T-helper 2 cell treated with Interferon-gamma antibody and Interleukin-4, amounts not matched to agents 5 μg/mL and 100 μg/mL, for 36 hours (primary cell): Measurements from ENCODE around the gene COLQ.

Experiments
- DNase-seq: peaks from one replicate; pipeline ENCODE4 v3.0.0; 2021; ENCODE audit warnings: low spot score
- H3K27ac Mint-ChIP-seq: one replicate; pipeline ENCODE4 v1.8.0; 2021; ENCODE audit warnings: mild to moderate bottlenecking, mixed read lengths
- H3K27me3 Mint-ChIP-seq: one replicate; pipeline ENCODE4 v1.8.0; 2021; ENCODE audit warnings: low read depth, mixed read lengths
- H3K36me3 Mint-ChIP-seq: one replicate; pipeline ENCODE4 v1.8.0; 2021; ENCODE audit warnings: low read depth, mixed read lengths
- H3K4me1 Mint-ChIP-seq: one replicate; pipeline ENCODE4 v1.8.0; 2021; ENCODE audit warnings: low read depth, mixed read lengths
- H3K4me3 Mint-ChIP-seq: one replicate; pipeline ENCODE4 v1.8.0; 2022; ENCODE audit warnings: mild to moderate bottlenecking, moderate library complexity, mixed read lengths
- H3K9me3 Mint-ChIP-seq: one replicate; pipeline ENCODE4 v1.8.0; 2021; ENCODE audit warnings: mixed read lengths

The COLQ gene

DNA sequence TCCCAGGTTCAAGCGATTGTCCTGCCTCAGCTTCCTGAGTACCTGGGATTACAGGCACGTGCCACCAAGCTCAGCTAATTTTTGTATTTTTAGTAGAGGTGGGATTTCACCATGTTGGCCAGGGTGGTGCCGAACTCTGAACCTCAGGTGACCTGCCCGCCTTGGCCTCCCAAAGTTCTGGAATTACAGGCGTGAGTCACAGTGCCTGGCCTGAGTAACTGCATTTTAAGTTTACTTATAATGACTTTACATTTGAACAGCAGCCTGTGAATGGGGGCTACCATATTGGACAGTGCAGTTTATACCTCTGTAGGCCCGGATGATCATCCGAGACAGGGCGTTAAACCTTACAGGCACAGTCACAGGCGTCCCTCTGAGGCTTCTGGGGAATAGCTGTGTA lies 69.3 kb downstream of the COLQ start:
- Mint-ChIP-seq H3K27ac (no peak overlapping the region), H3K36me3 (no peaks in the 10 kb centered on the region), H3K9me3 (no peaks in the 10 kb centered on the region), H3K4me1 (no peaks in the 10 kb centered on the region), H3K27me3 (no peaks in the 10 kb centered on the region), H3K4me3 (no peak overlapping the region)
- no peak for DNase-seq

DNA sequence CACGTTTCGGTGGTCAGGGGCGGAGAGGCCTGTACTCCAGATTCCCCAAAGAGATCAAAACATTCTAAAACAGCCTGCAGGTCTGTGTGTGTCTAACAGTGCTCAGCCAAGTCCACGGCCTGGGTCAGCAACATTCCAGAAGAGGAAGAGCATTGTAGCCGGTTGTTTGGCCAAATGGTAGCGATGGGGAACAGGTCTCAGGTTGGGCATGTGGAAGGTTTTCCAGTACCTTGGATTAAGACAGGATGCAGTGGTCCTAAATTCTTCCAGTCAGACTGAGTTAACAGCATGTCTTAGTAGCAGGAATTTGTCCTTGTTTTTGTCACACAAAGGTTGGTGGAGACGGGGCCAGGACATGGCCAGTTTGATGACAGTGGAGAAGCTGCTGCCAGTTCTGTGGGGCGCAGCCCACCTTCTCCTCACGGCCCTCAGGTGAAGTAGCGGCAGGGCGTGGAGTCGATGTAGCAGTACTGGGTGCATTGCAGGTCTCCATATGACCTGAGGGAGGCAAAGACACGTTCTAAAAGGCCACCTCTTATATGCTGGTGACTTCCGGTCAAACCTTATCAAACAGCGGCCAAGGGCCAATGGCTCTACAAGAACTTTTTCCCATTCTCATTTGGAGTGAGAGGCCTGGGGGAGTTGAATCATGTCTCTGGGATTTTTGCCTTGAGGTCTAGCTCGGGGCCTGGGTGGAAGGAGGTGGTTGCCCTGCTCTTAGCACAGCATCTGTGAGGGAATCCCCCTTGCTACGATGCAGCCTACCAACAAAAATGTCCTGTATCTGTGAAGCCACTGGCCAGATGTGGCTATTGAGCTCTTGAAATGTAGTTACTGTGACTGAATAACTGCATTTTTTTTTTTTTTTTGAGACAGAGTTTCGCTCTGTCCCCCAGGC lies 70.0 kb downstream of the COLQ start:
- Mint-ChIP-seq H3K9me3 (no peaks in the 10 kb centered on the region), H3K4me3 (no peak overlapping the region), H3K27me3 (no peaks in the 10 kb centered on the region), H3K27ac (no peak overlapping the region), H3K36me3 (no peaks in the 10 kb centered on the region), H3K4me1 (no peaks in the 10 kb centered on the region)
- DNase-seq, result no peak

DNA sequence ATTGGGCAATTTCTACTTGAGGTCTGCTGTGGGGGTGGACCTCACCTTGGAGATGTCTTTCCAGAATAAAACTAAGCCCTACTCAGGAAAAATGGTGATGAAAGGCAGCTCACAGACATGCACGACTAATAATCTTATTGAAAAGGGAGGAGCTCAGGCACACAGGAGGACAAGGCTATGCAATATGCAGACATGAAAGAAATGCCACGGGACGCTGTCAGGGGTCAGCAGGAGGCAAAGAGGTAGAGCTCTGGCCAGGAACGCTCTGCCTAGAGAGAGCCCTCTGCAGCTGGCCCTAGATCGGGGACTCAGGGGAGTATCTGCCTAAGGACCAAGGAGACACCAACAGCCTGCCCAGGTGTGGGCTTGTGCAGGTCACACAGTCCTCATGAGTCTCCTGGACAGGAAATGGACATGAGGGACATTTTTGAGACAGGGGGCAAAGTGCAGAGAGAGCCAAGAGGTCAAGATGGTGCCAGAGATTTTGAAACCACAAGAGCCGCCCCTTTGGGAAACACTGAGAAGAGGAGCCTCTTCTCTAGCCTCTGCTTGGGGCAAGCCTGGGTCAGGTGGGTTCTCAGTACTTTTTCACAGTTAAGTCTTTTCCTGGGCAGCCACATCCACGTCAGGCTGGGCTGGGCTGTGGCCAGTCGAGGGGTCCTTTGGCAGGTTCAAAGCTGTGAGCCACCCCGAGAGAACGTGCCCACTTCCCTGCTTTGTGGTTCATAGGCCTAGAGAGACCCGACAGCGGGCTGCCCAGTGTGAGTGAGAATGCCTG lies 70.9 kb downstream of the COLQ start:
- Mint-ChIP-seq H3K36me3 (no peaks in the 10 kb centered on the region), H3K27me3 (no peaks in the 10 kb centered on the region), H3K4me1 (no peaks in the 10 kb centered on the region), H3K9me3 (no peaks in the 10 kb centered on the region), H3K27ac (no peak overlapping the region), H3K4me3 (no peak overlapping the region)
- DNase-seq, result no peak

DNA sequence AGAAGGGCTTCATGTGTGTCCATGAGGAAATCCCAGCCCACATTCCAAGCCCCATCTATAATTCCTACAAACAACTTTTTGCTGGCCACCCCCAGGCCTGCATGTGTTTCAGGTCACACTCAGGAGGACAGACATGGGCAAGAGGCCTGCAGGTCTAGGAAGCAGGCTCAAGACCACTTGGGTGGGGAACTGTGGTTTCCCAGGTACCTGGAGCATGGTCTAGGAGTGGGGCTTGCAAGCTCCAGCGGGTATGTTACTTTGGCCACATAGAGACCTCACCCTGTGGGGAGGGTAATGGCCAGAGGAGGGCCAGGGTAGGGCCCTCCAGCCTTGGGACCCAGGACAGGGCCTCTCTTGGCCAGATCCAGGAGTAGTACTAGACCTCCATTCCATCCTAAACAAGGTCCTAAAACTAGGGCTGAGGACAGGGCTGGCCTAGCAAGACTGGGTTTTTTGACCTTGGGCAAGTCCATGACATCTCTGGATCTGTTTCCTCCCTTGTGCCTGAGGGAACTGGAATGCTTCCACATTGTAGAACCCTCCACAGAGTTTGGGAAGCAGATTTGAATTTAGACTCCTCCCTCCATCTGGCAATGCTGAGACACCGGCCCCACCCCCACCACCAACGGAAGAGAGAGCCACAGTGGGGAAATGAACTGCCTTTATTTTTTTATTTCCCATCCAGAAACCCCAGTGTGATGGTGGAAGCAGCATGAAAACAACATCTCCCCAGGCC lies 71.8 kb downstream of the COLQ start:
- no peaks in the 10 kb centered on the region for H3K27me3 Mint-ChIP-seq
- no peaks in the 10 kb centered on the region for H3K9me3 Mint-ChIP-seq
- DNase-seq, result no peak
- no peak overlapping the region for H3K27ac Mint-ChIP-seq
- no peaks in the 10 kb centered on the region for H3K4me1 Mint-ChIP-seq
- no peak overlapping the region for H3K4me3 Mint-ChIP-seq
- peaks cover 2% of the 10 kb centered on the region for H3K36me3 Mint-ChIP-seq

DNA sequence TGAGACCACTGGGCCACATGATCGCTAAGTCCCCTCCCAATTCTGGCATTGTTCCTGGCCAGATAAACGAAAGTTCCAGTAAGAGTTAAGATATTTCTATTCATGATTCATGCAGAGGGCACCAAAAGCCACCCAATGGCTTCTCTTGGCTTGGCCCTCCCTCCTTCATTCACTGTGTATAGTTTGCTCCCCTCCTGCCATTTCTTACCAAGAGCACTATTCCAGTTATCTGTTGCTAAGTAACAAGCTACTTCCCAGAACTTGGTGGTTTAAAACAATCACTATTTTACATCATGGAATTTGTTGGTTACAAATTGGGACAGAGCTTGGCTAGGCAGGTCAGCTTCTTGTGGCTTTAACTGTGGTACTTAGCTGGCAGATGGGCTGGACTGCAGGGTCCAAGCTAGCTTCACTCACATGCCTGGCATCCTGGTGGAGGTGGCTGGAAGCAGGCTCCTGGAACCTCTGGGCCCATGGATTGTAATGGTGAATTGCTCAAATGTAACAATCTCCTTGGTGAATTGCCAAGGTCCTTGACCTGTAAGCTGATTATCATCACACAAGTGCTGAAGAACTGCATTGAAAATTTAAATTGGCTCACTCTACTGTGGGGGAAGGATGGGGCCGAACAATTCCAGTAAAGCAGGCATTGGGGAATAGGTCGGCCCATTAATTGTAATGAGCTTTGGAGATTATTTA lies 77.5 kb downstream of the COLQ start:
- Mint-ChIP-seq H3K4me1 (peaks cover 12% of the 10 kb centered on the region), H3K27ac (no peak overlapping the region), H3K27me3 (no peaks in the 10 kb centered on the region), H3K36me3 (peaks cover 42% of the 10 kb centered on the region), H3K9me3 (no peaks in the 10 kb centered on the region), H3K4me3 (no peak overlapping the region)
- DNase-seq, result no peak

DNA sequence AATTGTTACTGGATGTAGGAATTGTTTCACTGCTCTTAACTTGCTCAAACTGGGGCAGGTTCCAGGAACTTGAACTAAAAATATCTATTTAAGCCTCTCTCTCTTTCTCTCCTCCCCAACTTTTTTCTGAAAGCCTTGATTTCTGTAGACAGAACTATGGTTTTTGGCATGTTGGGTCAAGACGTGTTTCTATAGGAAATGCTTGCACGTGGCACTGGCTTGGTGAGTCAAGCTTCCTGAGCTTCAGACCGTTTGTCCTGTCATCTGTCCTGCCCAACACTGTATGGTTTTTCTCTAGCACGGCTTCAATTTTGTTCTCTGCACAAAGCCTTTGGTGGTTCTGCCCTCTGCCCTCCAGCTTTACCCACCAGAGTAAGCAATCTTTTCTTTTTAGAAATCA lies 80.6 kb downstream of the COLQ start:
- Mint-ChIP-seq H3K27me3 (no peaks in the 10 kb centered on the region), H3K36me3 (peaks cover 66% of the 10 kb centered on the region)
- no peak for DNase-seq

DNA sequence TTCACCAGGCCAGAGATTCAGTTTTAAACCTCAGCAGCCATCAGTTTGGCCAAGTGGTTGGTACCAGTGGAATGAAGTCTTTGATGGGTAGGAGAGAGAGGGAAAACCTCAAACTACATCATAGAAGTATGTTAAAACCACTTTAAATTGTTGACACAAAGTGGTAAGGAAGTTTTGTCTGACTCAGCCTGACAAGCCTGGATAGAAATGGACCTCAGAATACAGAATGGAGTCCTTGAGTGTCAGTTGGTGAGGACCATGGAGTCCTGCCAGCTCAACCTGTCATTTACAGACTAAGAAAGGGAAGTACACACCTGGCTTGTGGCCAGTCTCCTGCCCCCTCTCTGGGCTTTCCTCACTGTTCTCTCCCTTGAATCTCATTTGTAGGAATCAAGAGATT lies 82.0 kb downstream of the COLQ start:
- no peak overlapping the region for H3K27ac Mint-ChIP-seq
- no peaks in the 10 kb centered on the region for H3K27me3 Mint-ChIP-seq
- no peak overlapping the region for H3K4me3 Mint-ChIP-seq
- peaks cover 72% of the 10 kb centered on the region for H3K36me3 Mint-ChIP-seq
- no peaks in the 10 kb centered on the region for H3K9me3 Mint-ChIP-seq
- no peak for DNase-seq
- peaks cover 12% of the 10 kb centered on the region for H3K4me1 Mint-ChIP-seq

More for the DNA sequence above, 80.6 kb downstream of the COLQ start:
- H3K4me1 Mint-ChIP-seq, result peaks cover 12% of the 10 kb centered on the region
- H3K9me3 Mint-ChIP-seq, result no peaks in the 10 kb centered on the region
- no peak overlapping the region for H3K4me3 Mint-ChIP-seq
- H3K27ac Mint-ChIP-seq, result peak overlapping the region; percentile 38

DNA sequence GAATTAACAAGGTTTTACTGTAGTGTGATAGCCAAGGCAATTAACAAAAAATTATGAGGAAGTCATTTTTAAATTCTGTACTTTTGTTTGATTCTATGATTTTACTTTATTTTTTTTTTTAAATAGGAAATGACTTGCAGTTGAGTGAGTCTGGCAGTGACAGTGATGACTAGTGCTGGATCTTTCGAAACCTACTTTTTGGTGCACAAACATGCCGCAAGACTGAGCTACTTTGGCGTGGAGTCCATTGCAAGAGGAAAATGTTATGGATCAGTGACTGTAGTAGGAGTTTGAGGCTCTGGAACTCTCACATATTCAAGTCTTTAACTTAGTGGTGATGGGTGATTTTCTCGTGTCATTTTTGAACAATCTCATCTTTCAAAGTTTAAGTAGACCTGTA lies 82.5 kb downstream of the COLQ start:
- H3K9me3 Mint-ChIP-seq, result no peaks in the 10 kb centered on the region
- peaks cover 12% of the 10 kb centered on the region for H3K4me1 Mint-ChIP-seq
- H3K27ac Mint-ChIP-seq, result no peak overlapping the region
- no peaks in the 10 kb centered on the region for H3K27me3 Mint-ChIP-seq
- peaks cover 75% of the 10 kb centered on the region for H3K36me3 Mint-ChIP-seq
- no peak for DNase-seq
- H3K4me3 Mint-ChIP-seq, result no peak overlapping the region

DNA sequence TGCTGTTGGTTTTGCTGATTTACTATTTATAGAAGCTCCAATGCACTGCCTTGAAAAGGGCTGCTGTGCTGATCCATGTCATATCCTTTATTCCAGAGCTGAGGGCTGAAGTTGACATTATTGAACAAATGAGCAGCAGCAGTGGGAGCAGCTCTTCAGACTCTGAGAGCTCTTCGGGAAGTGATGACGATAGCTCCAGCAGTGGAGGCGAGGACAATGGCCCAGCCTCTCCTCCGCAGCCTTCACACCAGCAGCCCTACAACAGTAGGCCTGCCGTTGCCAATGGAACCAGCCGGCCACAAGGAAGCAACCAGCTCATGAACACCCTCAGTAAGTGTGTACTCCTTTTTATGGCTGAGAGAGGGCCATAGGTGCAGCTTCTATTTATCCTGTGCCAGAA lies 85.3 kb downstream of the COLQ start:
- Mint-ChIP-seq H3K36me3 (peaks cover 67% of the 10 kb centered on the region), H3K27me3 (no peaks in the 10 kb centered on the region), H3K4me3 (no peak overlapping the region), H3K4me1 (peaks cover 12% of the 10 kb centered on the region), H3K27ac (no peak overlapping the region), H3K9me3 (no peaks in the 10 kb centered on the region)
- no peak for DNase-seq

DNA sequence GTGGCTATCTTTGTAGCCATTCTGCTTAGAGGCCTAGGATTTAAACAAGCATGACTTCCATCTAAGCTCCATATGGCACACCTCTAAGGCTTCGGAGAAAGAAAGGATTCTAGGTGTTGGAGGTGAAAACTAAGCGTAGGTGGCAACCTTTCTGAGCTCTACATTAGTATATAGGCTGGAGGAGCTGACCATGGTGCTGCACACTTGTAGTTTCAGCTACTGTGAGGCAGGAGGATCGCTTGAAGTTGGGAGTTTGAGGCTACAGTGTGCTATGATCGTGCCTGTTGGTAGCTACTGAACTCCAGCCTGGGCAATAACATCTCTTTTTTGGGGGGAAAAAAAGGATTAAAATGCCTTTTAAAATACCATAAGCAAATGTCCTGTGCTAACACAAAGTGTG lies 86.8 kb downstream of the COLQ start:
- H3K4me1 Mint-ChIP-seq, result peaks cover 5% of the 10 kb centered on the region
- H3K36me3 Mint-ChIP-seq, result peaks cover 57% of the 10 kb centered on the region
- no peak for DNase-seq
- no peaks in the 10 kb centered on the region for H3K9me3 Mint-ChIP-seq
- H3K27ac Mint-ChIP-seq, result no peak overlapping the region
- H3K27me3 Mint-ChIP-seq, result no peaks in the 10 kb centered on the region
- H3K4me3 Mint-ChIP-seq, result no peak overlapping the region

DNA sequence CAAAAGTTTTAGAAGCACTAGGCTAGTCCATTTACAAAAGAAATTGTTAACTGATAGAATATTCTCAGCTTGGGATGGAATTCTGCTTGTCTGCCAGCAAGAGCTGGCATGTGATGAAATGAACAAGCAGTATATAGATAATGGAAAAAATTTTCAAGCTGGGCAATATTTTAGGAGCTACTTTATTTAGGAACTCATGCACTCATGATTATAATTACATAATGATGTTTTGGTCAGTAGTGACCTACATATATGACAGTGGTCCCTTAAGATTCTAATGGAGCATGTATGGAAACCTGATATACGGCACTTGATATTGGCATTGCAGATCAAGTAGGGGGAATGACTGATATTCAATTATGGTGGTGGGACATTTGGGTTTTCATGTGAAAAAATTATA lies 88.0 kb downstream of the COLQ start:
- no peak overlapping the region for H3K27ac Mint-ChIP-seq
- no peak overlapping the region for H3K4me3 Mint-ChIP-seq
- peaks cover 14% of the 10 kb centered on the region for H3K4me1 Mint-ChIP-seq
- no peak for DNase-seq
- H3K27me3 Mint-ChIP-seq, result no peaks in the 10 kb centered on the region
- H3K36me3 Mint-ChIP-seq, result peaks cover 49% of the 10 kb centered on the region
- H3K9me3 Mint-ChIP-seq, result no peaks in the 10 kb centered on the region

DNA sequence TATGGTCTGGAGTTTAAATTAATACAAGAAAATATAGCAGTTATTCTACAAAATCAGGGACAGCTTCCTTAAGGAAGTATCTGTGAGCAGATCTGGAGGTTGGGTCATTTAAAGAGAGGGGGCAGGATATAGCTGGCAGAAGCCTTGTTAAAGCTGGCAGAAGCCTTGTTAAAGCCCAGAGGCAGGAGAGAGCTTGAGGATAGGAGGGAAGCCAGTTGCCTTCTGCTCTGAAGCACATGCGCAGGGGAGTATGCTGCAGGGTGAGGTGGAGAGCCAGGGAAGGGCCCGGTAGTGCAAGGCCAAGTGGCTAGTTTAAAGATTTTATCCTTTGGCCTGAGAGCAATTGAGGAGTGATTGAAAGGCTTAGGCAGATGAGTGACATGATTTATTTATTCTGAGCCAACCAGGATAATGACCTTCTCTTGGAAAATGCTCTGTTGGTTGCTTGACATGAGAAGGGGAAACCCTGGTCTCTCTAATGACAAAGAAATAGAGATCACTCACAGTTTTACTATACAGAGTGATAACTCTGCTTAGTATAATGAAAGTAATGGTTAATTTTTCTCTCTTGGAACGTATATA lies 90.2 kb downstream of the COLQ start:
- Mint-ChIP-seq H3K9me3 (peaks cover 6% of the 10 kb centered on the region), H3K27me3 (no peaks in the 10 kb centered on the region), H3K4me1 (peaks cover 24% of the 10 kb centered on the region), H3K27ac (no peak overlapping the region), H3K4me3 (no peak overlapping the region), H3K36me3 (peaks cover 45% of the 10 kb centered on the region)
- DNase-seq, result no peak

DNA sequence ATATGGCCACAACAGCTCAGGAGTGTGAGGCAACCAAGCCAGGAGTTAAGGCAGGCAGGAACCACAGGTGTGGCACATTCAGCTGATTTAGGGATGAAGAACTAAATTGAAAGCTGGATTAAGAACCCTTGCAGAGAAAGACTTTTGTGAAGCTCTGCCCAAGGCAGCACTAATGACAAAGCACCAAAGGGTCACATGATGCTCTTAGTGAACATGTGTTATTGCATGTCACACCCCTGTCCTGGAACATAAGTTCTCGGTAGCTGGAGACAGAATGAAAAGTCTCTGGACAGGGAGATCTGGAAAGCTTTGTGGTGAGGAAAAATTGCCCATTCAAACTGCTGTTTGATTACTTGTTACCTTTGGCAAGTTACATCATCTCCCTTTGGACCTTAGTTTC lies 90.9 kb downstream of the COLQ start:
- DNase-seq, result no peak
- Mint-ChIP-seq H3K36me3 (peaks cover 43% of the 10 kb centered on the region), H3K4me1 (peaks cover 32% of the 10 kb centered on the region), H3K27ac (no peak overlapping the region), H3K27me3 (no peaks in the 10 kb centered on the region), H3K9me3 (peaks cover 6% of the 10 kb centered on the region), H3K4me3 (no peak overlapping the region)
